K562 (cell line): Measurements from ENCODE around the gene DYNLT4. TPM values are rescaled to one million over a fixed set of nuclear protein-coding genes. Genes with fewer than 3 reads are reported as not detected.

Source experiments
- BRD9 ChIP-seq: fragments of 450-650 bp; IDR thresholded peaks from 2 replicates; pipeline ENCODE4 v1.6.1; 2018; ENCODE audit warnings: low read depth; ENCODE audit not compliant: partially characterized antibody
- CBX5 ChIP-seq: IDR thresholded peaks from 2 replicates; pipeline ENCODE4 v1.6.1; 2014; ENCODE audit warnings: low read depth, borderline replicate concordance
- CREBBP ChIP-seq: IDR thresholded peaks from one replicate; pipeline ENCODE4 v1.6.1; 2012; ENCODE audit warnings: low read depth, mild to moderate bottlenecking, control low read depth, inconsistent platforms, low read length
- ETV1 ChIP-seq: fragments of 450-650 bp; conservative IDR thresholded peaks from 2 replicates; pipeline ENCODE4 v1.6.1; 2016; ENCODE audit warnings: missing genetic modification characterization, control low read depth, low read depth, missing compliant biosample characterization
- EZH2 ChIP-seq: IDR thresholded peaks from 2 replicates; pipeline ENCODE4 v1.6.1; 2012; ENCODE audit warnings: low read depth, mild to moderate bottlenecking, inconsistent platforms, low read length, borderline replicate concordance
- MCM3 ChIP-seq: fragments of 450-650 bp; IDR thresholded peaks from 2 replicates; pipeline ENCODE4 v1.6.1; 2016
- NFXL1 ChIP-seq: fragments of 450-650 bp; formaldehyde crosslinking; IDR thresholded peaks from 2 replicates; pipeline ENCODE4 v1.4.0; 2021; ENCODE audit warnings: mild to moderate bottlenecking
- PYGO2 ChIP-seq: fragments of 450-650 bp; IDR thresholded peaks from 2 replicates; pipeline ENCODE4 v1.6.1; 2016; ENCODE audit warnings: mild to moderate bottlenecking, missing genetic modification characterization, moderate library complexity, missing compliant biosample characterization
- SAFB ChIP-seq: fragments of 200-400 bp; formaldehyde crosslinking; IDR thresholded peaks from 2 replicates; pipeline ENCODE4 v1.6.1; 2017; ENCODE audit warnings: low read depth, low read length, borderline replicate concordance
- SMAD4 ChIP-seq: fragments of 250-450 bp; sonication (Bioruptor Pico); conservative IDR thresholded peaks from 2 replicates; pipeline ENCODE4 v1.8.0; 2021; ENCODE audit warnings: inconsistent platforms, mild to moderate bottlenecking, moderate library complexity
- TAL1 ChIP-seq: fragments of 450-650 bp; IDR thresholded peaks from 2 replicates; pipeline ENCODE4 v1.6.1; 2016; ENCODE audit warnings: mild to moderate bottlenecking
- TBL1XR1 ChIP-seq, 2 experiments: IDR thresholded peaks; 2 replicates each; pipeline ENCODE4 v1.6.1; 2012; ENCODE audit warnings: improper control_type of control experiment in 2 of 2, low read length in 2 of 2, mild to moderate bottlenecking in 1 of 2
- TEAD1 ChIP-seq, 2 experiments: fragments of 450-650 bp in 1 of 2; sonication (generic) in 1 of 2; formaldehyde crosslinking; IDR thresholded peaks; 2 replicates each; pipeline versions ENCODE4 v1.4.0 to v1.8.0; 2020 to 2022; ENCODE audit warnings: mild to moderate bottlenecking in 2 of 2, missing genetic modification reagents in 1 of 2
- ZNF707 ChIP-seq: fragments of 250-450 bp; sonication (Bioruptor Pico); conservative IDR thresholded peaks from 2 replicates; pipeline ENCODE4 v1.8.0; 2022; ENCODE audit warnings: inconsistent platforms, mild to moderate bottlenecking, moderate library complexity
- ZSCAN32 ChIP-seq: fragments of 450-650 bp; formaldehyde crosslinking; IDR thresholded peaks from 2 replicates; pipeline ENCODE4 v1.4.0; 2020; ENCODE audit warnings: mild to moderate bottlenecking, moderate library complexity
- polyA plus RNA-seq, 8 experiments: library from polyadenylated mRNA; depleted of rRNA in 4 of 8; stranded (reverse) in 5 of 8; unstranded in 3 of 8; fragments of >200 nt; fragmentation: Nextera tagmentation in 2 of 8; fragmentation: Illumina TruSeq in 1 of 8; extraction: Ambion mirVana in 2 of 8; extraction: Trizol in 1 of 8; gene quantifications; 2 replicates each; pipeline versions ENCODE4 v1.2.1 to v1.2.3, GENCODE V29; 2011 to 2014; ENCODE audit warnings: inconsistent platforms in 1 of 8, missing spikeins in 1 of 8
- total RNA-seq, 7 experiments: library from RNA; depleted of rRNA in 6 of 7; stranded (reverse); fragments of >200 nt in 6 of 7; fragmentation: Illumina TruSeq in 2 of 7; extraction: Trizol in 2 of 7; gene quantifications; 2 replicates each; pipeline versions ENCODE4 v1.2.1 to v1.2.3, GENCODE V29; 2011 to 2021; ENCODE audit warnings: low replicate concordance in 1 of 7
- TF ChIP-seq, protein P1 (sequence below): fragments of 250-450 bp; sonication (Bioruptor Pico); IDR thresholded peaks from 2 replicates; pipeline ENCODE4 v1.8.0; 2021; ENCODE audit warnings: mild to moderate bottlenecking, moderate library complexity
- TF ChIP-seq, protein P2 (sequence below): sonication (generic); formaldehyde crosslinking; IDR thresholded peaks from 2 replicates; pipeline ENCODE4 v1.8.0; 2023; ENCODE audit warnings: mild to moderate bottlenecking, missing genetic modification reagents
- TF ChIP-seq, protein P3 (sequence below): fragments of 250-450 bp; sonication (Bioruptor Pico); IDR thresholded peaks from 2 replicates; pipeline ENCODE4 v1.9.0; 2021; ENCODE audit warnings: mild to moderate bottlenecking
- TF ChIP-seq, protein P4 (sequence below), 2 experiments: fragments of 450-650 bp in 1 of 2; IDR thresholded peaks; 2 replicates each; pipeline ENCODE4 v1.6.1; 2011 to 2017; ENCODE audit warnings: low read depth in 2 of 2, antibody characterized with exemption in 1 of 2, borderline replicate concordance in 1 of 2, low read length in 1 of 2, mild to moderate bottlenecking in 1 of 2, mixed read lengths in 1 of 2; ENCODE audit not compliant: control insufficient read depth in 1 of 2
- TF ChIP-seq, protein P5 (sequence below), 2 experiments: fragments of 250-450 bp in 1 of 2; fragments of 450-650 bp in 1 of 2; sonication (Bioruptor Pico) in 1 of 2; IDR thresholded peaks; 2 replicates each; pipeline versions ENCODE4 v1.6.1 to v1.8.0; 2016 to 2021; ENCODE audit warnings: mild to moderate bottlenecking in 2 of 2, moderate library complexity in 2 of 2, missing compliant biosample characterization in 1 of 2, missing genetic modification characterization in 1 of 2

Gene DYNLT4
- total and polyA plus RNA-seq, 9 of the 15 experiments (the other 6 are each of a cell fraction or from before 2014, with no cell fraction given): 0.29 to 0.73 TPM; not detected in 7

DNA sequence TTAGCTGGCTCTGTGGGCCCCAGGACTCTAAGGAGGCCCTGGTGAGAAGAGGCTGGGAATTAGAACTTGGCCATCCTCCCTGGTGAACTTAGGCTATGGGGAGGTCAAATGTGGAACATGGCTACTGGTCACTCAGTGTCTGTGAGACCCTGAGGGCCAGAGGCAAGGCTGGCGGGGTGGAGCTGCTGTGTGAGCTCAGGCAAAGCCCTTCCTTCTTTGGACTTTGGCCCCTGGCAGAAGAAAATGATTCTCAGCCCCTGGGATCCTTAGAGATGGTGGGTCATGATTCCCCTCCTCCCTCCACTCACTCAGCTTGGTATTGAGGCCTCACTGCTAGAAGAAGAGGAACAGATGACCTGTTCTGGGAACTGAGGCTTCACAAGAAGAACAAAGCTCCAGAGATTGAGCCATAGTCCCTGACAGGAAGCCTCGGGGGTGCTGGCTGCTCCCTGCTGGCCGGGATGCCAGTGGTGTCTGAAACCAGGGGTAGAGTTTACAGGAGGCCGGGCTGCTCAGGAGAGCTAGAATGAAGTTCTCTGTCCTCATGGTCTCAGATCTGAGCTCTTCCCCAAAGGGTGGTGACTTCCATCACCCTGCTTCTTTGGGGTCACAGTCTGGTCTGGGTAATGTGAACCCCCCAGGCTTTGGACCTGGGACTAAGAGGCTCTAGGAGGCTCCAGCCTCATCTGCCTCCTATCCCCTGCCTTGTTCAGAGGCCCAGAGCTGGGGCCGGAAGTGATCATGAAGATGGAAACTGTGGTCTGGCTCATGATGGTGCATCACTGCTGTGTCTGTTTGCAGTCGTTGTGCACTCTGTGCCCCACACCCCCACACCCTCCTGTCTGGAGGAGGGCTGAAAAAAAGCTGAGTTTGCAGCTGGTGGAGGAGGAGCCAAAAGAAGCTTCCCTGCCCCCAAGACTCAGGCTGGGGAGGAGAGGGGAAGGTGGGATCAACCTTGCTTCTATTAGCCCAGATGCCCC is 2.1 kb upstream of the DYNLT4 start (continued):
- TF ChIP-seq SAFB (no peak), TAL1 (no peak), BRD9 (no peak), EZH2 (no peak), CBX5 (no peak), MCM3 (no peak), ZNF707 (no peak), ZSCAN32 (no peak), SMAD4 (CRISPR knock-in tag) (0 out of 2 replicates have a peak, but pooled peaks have one; percentile 28), TEAD1 (CRISPR knock-in tag; IDR thresholded peaks at IDR 0.05) (no peak), PYGO2 (no peak), NFXL1 (CRISPR knock-in tag) (no peak), TBL1XR1 (IDR thresholded peaks at IDR 0.05; ENCODE audit: low read length in 2 of 2) (no peak), CREBBP (no peak), ETV1 (no peak)
- TF ChIP-seq, protein P1, sequence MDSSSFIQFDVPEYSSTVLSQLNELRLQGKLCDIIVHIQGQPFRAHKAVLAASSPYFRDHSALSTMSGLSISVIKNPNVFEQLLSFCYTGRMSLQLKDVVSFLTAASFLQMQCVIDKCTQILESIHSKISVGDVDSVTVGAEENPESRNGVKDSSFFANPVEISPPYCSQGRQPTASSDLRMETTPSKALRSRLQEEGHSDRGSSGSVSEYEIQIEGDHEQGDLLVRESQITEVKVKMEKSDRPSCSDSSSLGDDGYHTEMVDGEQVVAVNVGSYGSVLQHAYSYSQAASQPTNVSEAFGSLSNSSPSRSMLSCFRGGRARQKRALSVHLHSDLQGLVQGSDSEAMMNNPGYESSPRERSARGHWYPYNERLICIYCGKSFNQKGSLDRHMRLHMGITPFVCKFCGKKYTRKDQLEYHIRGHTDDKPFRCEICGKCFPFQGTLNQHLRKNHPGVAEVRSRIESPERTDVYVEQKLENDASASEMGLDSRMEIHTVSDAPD (CRISPR knock-in tag): no peak
- TF ChIP-seq, protein P2, sequence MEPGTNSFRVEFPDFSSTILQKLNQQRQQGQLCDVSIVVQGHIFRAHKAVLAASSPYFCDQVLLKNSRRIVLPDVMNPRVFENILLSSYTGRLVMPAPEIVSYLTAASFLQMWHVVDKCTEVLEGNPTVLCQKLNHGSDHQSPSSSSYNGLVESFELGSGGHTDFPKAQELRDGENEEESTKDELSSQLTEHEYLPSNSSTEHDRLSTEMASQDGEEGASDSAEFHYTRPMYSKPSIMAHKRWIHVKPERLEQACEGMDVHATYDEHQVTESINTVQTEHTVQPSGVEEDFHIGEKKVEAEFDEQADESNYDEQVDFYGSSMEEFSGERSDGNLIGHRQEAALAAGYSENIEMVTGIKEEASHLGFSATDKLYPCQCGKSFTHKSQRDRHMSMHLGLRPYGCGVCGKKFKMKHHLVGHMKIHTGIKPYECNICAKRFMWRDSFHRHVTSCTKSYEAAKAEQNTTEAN (CRISPR knock-in tag): no peak
- TF ChIP-seq, protein P3, sequence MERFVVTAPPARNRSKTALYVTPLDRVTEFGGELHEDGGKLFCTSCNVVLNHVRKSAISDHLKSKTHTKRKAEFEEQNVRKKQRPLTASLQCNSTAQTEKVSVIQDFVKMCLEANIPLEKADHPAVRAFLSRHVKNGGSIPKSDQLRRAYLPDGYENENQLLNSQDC (CRISPR knock-in tag): no peak
- TF ChIP-seq, protein P4, sequence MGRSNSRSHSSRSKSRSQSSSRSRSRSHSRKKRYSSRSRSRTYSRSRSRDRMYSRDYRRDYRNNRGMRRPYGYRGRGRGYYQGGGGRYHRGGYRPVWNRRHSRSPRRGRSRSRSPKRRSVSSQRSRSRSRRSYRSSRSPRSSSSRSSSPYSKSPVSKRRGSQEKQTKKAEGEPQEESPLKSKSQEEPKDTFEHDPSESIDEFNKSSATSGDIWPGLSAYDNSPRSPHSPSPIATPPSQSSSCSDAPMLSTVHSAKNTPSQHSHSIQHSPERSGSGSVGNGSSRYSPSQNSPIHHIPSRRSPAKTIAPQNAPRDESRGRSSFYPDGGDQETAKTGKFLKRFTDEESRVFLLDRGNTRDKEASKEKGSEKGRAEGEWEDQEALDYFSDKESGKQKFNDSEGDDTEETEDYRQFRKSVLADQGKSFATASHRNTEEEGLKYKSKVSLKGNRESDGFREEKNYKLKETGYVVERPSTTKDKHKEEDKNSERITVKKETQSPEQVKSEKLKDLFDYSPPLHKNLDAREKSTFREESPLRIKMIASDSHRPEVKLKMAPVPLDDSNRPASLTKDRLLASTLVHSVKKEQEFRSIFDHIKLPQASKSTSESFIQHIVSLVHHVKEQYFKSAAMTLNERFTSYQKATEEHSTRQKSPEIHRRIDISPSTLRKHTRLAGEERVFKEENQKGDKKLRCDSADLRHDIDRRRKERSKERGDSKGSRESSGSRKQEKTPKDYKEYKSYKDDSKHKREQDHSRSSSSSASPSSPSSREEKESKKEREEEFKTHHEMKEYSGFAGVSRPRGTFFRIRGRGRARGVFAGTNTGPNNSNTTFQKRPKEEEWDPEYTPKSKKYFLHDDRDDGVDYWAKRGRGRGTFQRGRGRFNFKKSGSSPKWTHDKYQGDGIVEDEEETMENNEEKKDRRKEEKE (IDR thresholded peaks at IDR 0.05; ENCODE audit: borderline replicate concordance in 1 of 2, control insufficient read depth in 1 of 2, low read depth in 2 of 2, low read length in 1 of 2): no peak
- TF ChIP-seq, protein P5, sequence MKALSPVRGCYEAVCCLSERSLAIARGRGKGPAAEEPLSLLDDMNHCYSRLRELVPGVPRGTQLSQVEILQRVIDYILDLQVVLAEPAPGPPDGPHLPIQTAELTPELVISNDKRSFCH (CRISPR knock-in tag; IDR thresholded peaks at IDR 0.05): no peak
- TF ChIP-seq, protein P5 (tag; IDR thresholded peaks at IDR 0.05): peak; percentile 54; the same call in 1 of the 2 replicates
